Activated T-cell treated with anti-CD3 and anti-CD28 coated beads, Interleukin-2, amount 50 U/mL, for 72 hours (primary cell): ENCODE data around the gene MSS51. TPM values are rescaled to one million over a fixed set of nuclear protein-coding genes. Genes with fewer than 3 reads are reported as not detected.

Experiments
- ATAC-seq, 2 donors: fragments of 150-1000 bp; cut with Tn5 transposase; replicated peaks in 1 of 2; 2 replicates each; pipeline ENCODE4 v1.10.0; 2021; ENCODE audit warnings: moderate library complexity in 2 of 2, mild to moderate bottlenecking in 1 of 2
- DNase-seq, 2 donors: peaks; one replicate each; pipeline ENCODE4 v3.0.0; 2021 to 2022; ENCODE audit warnings: mixed read lengths in 1 of 2
- H3K27ac Mint-ChIP-seq: one replicate; pipeline ENCODE4 v1.8.0; 2022; ENCODE audit warnings: mild to moderate bottlenecking, moderate library complexity, mixed read lengths
- H3K27me3 Mint-ChIP-seq: one replicate; pipeline ENCODE4 v1.8.0; 2022; ENCODE audit warnings: low read depth, mixed read lengths
- H3K36me3 Mint-ChIP-seq, 2 donors: one replicate each; pipeline ENCODE4 v1.8.0; 2022; ENCODE audit warnings: mixed read lengths in 2 of 2, mild to moderate bottlenecking in 1 of 2; ENCODE audit not compliant: insufficient read depth in 2 of 2
- H3K4me1 Mint-ChIP-seq: one replicate; pipeline ENCODE4 v1.8.0; 2022; ENCODE audit warnings: low read depth, mixed read lengths
- H3K4me3 Mint-ChIP-seq, 2 donors: one replicate each; pipeline ENCODE4 v1.8.0; 2022; ENCODE audit warnings: mild to moderate bottlenecking in 2 of 2, mixed read lengths in 2 of 2, moderate library complexity in 2 of 2
- H3K9me3 Mint-ChIP-seq, 2 donors: one replicate each; pipeline ENCODE4 v1.8.0; 2022; ENCODE audit warnings: mixed read lengths in 2 of 2
- total RNA-seq, 2 donors: library from RNA; stranded (reverse); gene quantifications; one replicate each; pipeline ENCODE4 v1.2.3, GENCODE V29; 2022

The MSS51 gene
- total RNA-seq, 2 donors from 2014 or later = 3.5 to 3.8 TPM

- Mint-ChIP-seq H3K4me3 (no peak overlapping the region), H3K36me3 (peaks cover 0 to 2% of the 10 kb centered on the region in 2 donors), H3K9me3 (no peaks in the 10 kb centered on the region), H3K4me1 (peaks cover 11% of the 10 kb centered on the region), H3K27ac (no peak overlapping the region), H3K27me3 (no peaks in the 10 kb centered on the region)
- DNase-seq (no peak), ATAC-seq (no peak)
These were observed 11.1 kb upstream of the MSS51 start for GRCh38 chr10:73444457-73444856.

GRCh38 chr10:73439605-73440312 lies 6.4 kb upstream of the MSS51 start:
- H3K9me3 Mint-ChIP-seq = no peaks in the 10 kb centered on the region
- peak; percentile 32 to 60 for ATAC-seq
- no peak for DNase-seq
- H3K4me3 Mint-ChIP-seq = peak overlapping the region in 1 of 2 donors; percentile 14
- H3K27me3 Mint-ChIP-seq = no peaks in the 10 kb centered on the region
- peaks cover 2 to 4% of the 10 kb centered on the region in 2 donors for H3K36me3 Mint-ChIP-seq
- H3K27ac Mint-ChIP-seq = peak overlapping the region; percentile 33
- H3K4me1 Mint-ChIP-seq = peaks cover 15% of the 10 kb centered on the region

GRCh38 chr10:73439055-73439454 lies 5.7 kb upstream of the MSS51 start:
- DNase-seq (no peak), ATAC-seq (no peak)
- Mint-ChIP-seq H3K27ac (peak overlapping the region; percentile 33), H3K4me3 (peak overlapping the region in 1 of 2 donors; percentile 14), H3K9me3 (no peaks in the 10 kb centered on the region), H3K36me3 (peaks cover 2 to 4% of the 10 kb centered on the region in 2 donors), H3K4me1 (peaks cover 22% of the 10 kb centered on the region), H3K27me3 (no peaks in the 10 kb centered on the region)

GRCh38 chr10:73432646-73433537 lies 469 bp downstream of the MSS51 start:
- H3K4me3 Mint-ChIP-seq = no peak overlapping the region
- H3K27ac Mint-ChIP-seq = peak overlapping the region; percentile 38
- H3K4me1 Mint-ChIP-seq = peaks cover 17% of the 10 kb centered on the region
- DNase-seq (no peak), ATAC-seq (no peak)
- peaks cover under 1 to 3% of the 10 kb centered on the region in 2 donors for H3K36me3 Mint-ChIP-seq
- no peaks in the 10 kb centered on the region for H3K9me3 Mint-ChIP-seq
- H3K27me3 Mint-ChIP-seq = no peaks in the 10 kb centered on the region

GRCh38 chr10:73426318-73426717 lies 7.0 kb downstream of the MSS51 start:
- H3K9me3 Mint-ChIP-seq = no peaks in the 10 kb centered on the region
- DNase-seq (no peak), ATAC-seq (no peak)
- no peak overlapping the region for H3K4me3 Mint-ChIP-seq
- peak overlapping the region; percentile 5 for H3K27ac Mint-ChIP-seq
- peaks cover 2 to 8% of the 10 kb centered on the region in 2 donors for H3K36me3 Mint-ChIP-seq
- H3K27me3 Mint-ChIP-seq = no peaks in the 10 kb centered on the region
- H3K4me1 Mint-ChIP-seq = peaks cover 9% of the 10 kb centered on the region

- Mint-ChIP-seq H3K4me1 (peaks cover 9% of the 10 kb centered on the region), H3K27me3 (no peaks in the 10 kb centered on the region), H3K36me3 (peaks cover 2 to 8% of the 10 kb centered on the region in 2 donors), H3K9me3 (no peaks in the 10 kb centered on the region), H3K27ac (no peak overlapping the region), H3K4me3 (no peak overlapping the region)
- no peak for DNase-seq
- ATAC-seq = no peak
These were observed 8.9 kb downstream of the MSS51 start for GRCh38 chr10:73424478-73424877.

GRCh38 chr10:73423309-73423708 lies 10.1 kb downstream of the MSS51 start:
- H3K4me3 Mint-ChIP-seq = no peak overlapping the region
- H3K36me3 Mint-ChIP-seq = peaks cover 2 to 8% of the 10 kb centered on the region in 2 donors
- H3K4me1 Mint-ChIP-seq = peaks cover 9% of the 10 kb centered on the region
- ATAC-seq = no peak
- H3K27ac Mint-ChIP-seq = peak overlapping the region; percentile 79
- H3K9me3 Mint-ChIP-seq = no peaks in the 10 kb centered on the region
- H3K27me3 Mint-ChIP-seq = no peaks in the 10 kb centered on the region
- no peak for DNase-seq

GRCh38 chr10:73416571-73416970 lies 16.8 kb downstream of the MSS51 start:
- no peak for ATAC-seq
- Mint-ChIP-seq H3K4me1 (peaks cover 32% of the 10 kb centered on the region), H3K9me3 (no peaks in the 10 kb centered on the region), H3K36me3 (peaks cover 2 to 5% of the 10 kb centered on the region in 2 donors), H3K27ac (no peak overlapping the region), H3K27me3 (peaks cover 11% of the 10 kb centered on the region), H3K4me3 (no peak overlapping the region)
- no peak for DNase-seq

- Mint-ChIP-seq H3K27ac (no peak overlapping the region), H3K36me3 (peaks cover 5 to 7% of the 10 kb centered on the region in 2 donors), H3K9me3 (no peaks in the 10 kb centered on the region), H3K4me1 (peaks cover 53% of the 10 kb centered on the region), H3K27me3 (peaks cover 11% of the 10 kb centered on the region), H3K4me3 (peak overlapping the region; percentile 94 to 98)
- ATAC-seq = peak; percentile 44 to 52
- no peak for DNase-seq
These were observed 19.0 kb downstream of the MSS51 start for GRCh38 chr10:73414230-73414945.

- Mint-ChIP-seq H3K36me3 (peaks cover 5 to 7% of the 10 kb centered on the region in 2 donors), H3K4me1 (peaks cover 60% of the 10 kb centered on the region), H3K9me3 (no peaks in the 10 kb centered on the region), H3K27ac (peak within 1 kb of the TSS; percentile 96), H3K4me3 (peak within 1 kb of the TSS; percentile 94 to 98), H3K27me3 (peaks cover 11% of the 10 kb centered on the region)
- DNase-seq (peak; percentile 93 to 94), ATAC-seq (peak; percentile 97)
These were observed 19.7 kb downstream of the MSS51 start, which contains the start of gene ANXA7 for GRCh38 chr10:73413528-73414229. TSS of gene ANXA7 (minus strand) at chr10:73414058. CDS start at chr10:73400856, 13,202 bp downstream.

GRCh38 chr10:73413108-73413527 lies 20.2 kb downstream of the MSS51 start:
- Mint-ChIP-seq H3K27me3 (peaks cover 11% of the 10 kb centered on the region), H3K4me1 (peaks cover 65% of the 10 kb centered on the region), H3K4me3 (peak overlapping the region; percentile 94 to 98), H3K27ac (peak overlapping the region; percentile 96), H3K36me3 (peaks cover 5 to 7% of the 10 kb centered on the region in 2 donors), H3K9me3 (no peaks in the 10 kb centered on the region)
- DNase-seq (peak; percentile 40 to 51), ATAC-seq (peak; percentile 35 to 42)

GRCh38 chr10:73410897-73411296 lies 22.5 kb downstream of the MSS51 start:
- H3K9me3 Mint-ChIP-seq = no peaks in the 10 kb centered on the region
- peaks cover 85% of the 10 kb centered on the region for H3K4me1 Mint-ChIP-seq
- ATAC-seq = no peak
- H3K27ac Mint-ChIP-seq = no peak overlapping the region
- peak overlapping the region in 1 of 2 donors; percentile 33 for H3K4me3 Mint-ChIP-seq
- DNase-seq = no peak
- peaks cover 11% of the 10 kb centered on the region for H3K27me3 Mint-ChIP-seq
- peaks cover 10 to 15% of the 10 kb centered on the region in 2 donors for H3K36me3 Mint-ChIP-seq
